H1 (cell line): ENCODE results near the gene LSM5. TPM values are rescaled to one million over a fixed set of nuclear protein-coding genes. Genes with fewer than 3 reads are reported as not detected.

Experiments
- CTCF ChIA-PET: fragments of 300-600 bp; sonication (Branson Sonifier 250); formaldehyde crosslinking; loops from one replicate; lab custom pipeline; 2021; ENCODE audit not compliant: partially characterized antibody; lab: Charles Lee
- POLR2A ChIA-PET: fragments of 300-600 bp; sonication (Branson Sonifier 250); formaldehyde crosslinking; loops from one replicate; lab custom pipeline; 2021; ENCODE audit warnings: inconsistent platforms; ENCODE audit not compliant: partially characterized antibody; lab: Charles Lee
- DNase-seq, 2 experiments: peaks; one replicate each; pipeline versions ENCODE4 v3.0.0 to v3.0.0-alpha.2; 2010 to 2022; ENCODE audit warnings: low spot score in 2 of 2, low read depth in 1 of 2, mixed read lengths in 1 of 2
- FAIRE-seq: peaks from 2 replicates; lab custom pipeline; 2011; peaks lifted over from hg19 to GRCh38; lab: Jason Lieb, UNC
- H2AFZ ChIP-seq: 2 replicates; pipeline ENCODE4 v1.8.1; 2012; ENCODE audit warnings: low read length, inconsistent platforms
- H2AK5ac ChIP-seq: 2 replicates; pipeline ENCODE4 v1.6.1; 2013; ENCODE audit warnings: low read depth, low read length
- H2BK120ac ChIP-seq: replicated peaks from 2 replicates; pipeline ENCODE3; 2013; ENCODE audit warnings: low read depth, low read length, inconsistent platforms
- H2BK12ac ChIP-seq: 2 replicates; pipeline ENCODE4 v1.6.1; 2013; ENCODE audit warnings: low read depth, low read length
- H2BK15ac ChIP-seq: 2 replicates; pipeline ENCODE4 v1.6.1; 2013; ENCODE audit warnings: low read length
- H2BK20ac ChIP-seq: 2 replicates; pipeline ENCODE4 v1.6.1; 2013; ENCODE audit warnings: low read length
- H2BK5ac ChIP-seq: 2 replicates; pipeline ENCODE4 v1.6.1; 2013; ENCODE audit warnings: low read depth, low read length
- H3K14ac ChIP-seq: 2 replicates; pipeline ENCODE4 v1.6.1; 2013; ENCODE audit warnings: inconsistent platforms; ENCODE audit not compliant: insufficient read length
- H3K18ac ChIP-seq: 2 replicates; pipeline ENCODE4 v1.6.1; 2013; ENCODE audit warnings: low read length; ENCODE audit errors: extremely low read depth
- H3K23ac ChIP-seq: 2 replicates; pipeline ENCODE4 v1.6.1; 2013; ENCODE audit warnings: inconsistent platforms; ENCODE audit not compliant: insufficient read length
- H3K23me2 ChIP-seq: 2 replicates; pipeline ENCODE4 v1.6.1; 2013; ENCODE audit warnings: low read depth, low read length
- H3K27ac ChIP-seq: 2 replicates; pipeline ENCODE4 v1.6.1; 2011; ENCODE audit warnings: low read depth, low read length, inconsistent platforms
- H3K27me3 ChIP-seq, 4 experiments: replicated peaks in 1 of 4; 1 replicate in 1 of 4; 2 replicates in 3 of 4; pipeline versions ENCODE4 v1.6.1 to v1.8.1; 2011 to 2013; ENCODE audit warnings: low read length in 3 of 4, mild to moderate bottlenecking in 3 of 4, inconsistent platforms in 2 of 4, mixed read lengths in 2 of 4, moderate library complexity in 1 of 4; ENCODE audit not compliant: control insufficient read depth in 3 of 4, insufficient read depth in 3 of 4; ENCODE audit errors: extremely low read depth in 1 of 4
- H3K36me3 ChIP-seq, 4 experiments: 2 replicates each; pipeline versions ENCODE4 v1.6.1 to v1.8.1; 2011 to 2013; ENCODE audit warnings: mild to moderate bottlenecking in 4 of 4, low read length in 3 of 4, moderate library complexity in 2 of 4, control low read depth in 1 of 4, inconsistent platforms in 1 of 4; ENCODE audit not compliant: insufficient read depth in 4 of 4, control insufficient read depth in 2 of 4
- H3K4ac ChIP-seq: replicated peaks from 2 replicates; pipeline ENCODE3; 2013; ENCODE audit warnings: low read length, low read depth, mixed read lengths, inconsistent platforms; ENCODE audit not compliant: insufficient read length
- H3K4me1 ChIP-seq, 4 experiments: replicated peaks in 1 of 4; 1 replicate in 1 of 4; 2 replicates in 3 of 4; pipeline versions ENCODE4 v1.6.1 to v1.8.1; 2011 to 2013; ENCODE audit warnings: low read length in 3 of 4, inconsistent platforms in 2 of 4, mixed read lengths in 1 of 4; ENCODE audit not compliant: insufficient read depth in 4 of 4, control insufficient read depth in 3 of 4
- H3K4me2 ChIP-seq, 2 experiments: 2 replicates each; pipeline versions ENCODE4 v1.6.1 to v1.8.1; 2011 to 2013; ENCODE audit warnings: low read depth in 2 of 2, low read length in 2 of 2, control low read depth in 1 of 2, inconsistent platforms in 1 of 2, mild to moderate bottlenecking in 1 of 2; ENCODE audit not compliant: insufficient read depth in 1 of 2
- H3K4me3 ChIP-seq, 4 experiments: fragments of 200-600, 300-600 bp in 1 of 4; sonication (generic), shearing (Covaris generic), sonication (Bioruptor Twin) in 1 of 4; 2 replicates each; pipeline versions ENCODE4 v1.5.1 to v1.8.1; 2011 to 2016; ENCODE audit warnings: low read length in 4 of 4, low read depth in 3 of 4, control low read depth in 2 of 4, inconsistent platforms in 2 of 4, mild to moderate bottlenecking in 2 of 4, mixed read lengths in 1 of 4, moderate library complexity in 1 of 4; ENCODE audit not compliant: insufficient read depth in 2 of 4; ENCODE audit errors: extremely low read depth in 1 of 4
- H3K56ac ChIP-seq: replicated peaks from 2 replicates; pipeline ENCODE3; 2013; ENCODE audit warnings: low read depth, mild to moderate bottlenecking, mixed read lengths, low read length, inconsistent platforms; ENCODE audit not compliant: insufficient read length
- H3K79me1 ChIP-seq: 2 replicates; pipeline ENCODE4 v1.6.1; 2013; ENCODE audit warnings: low read depth, low read length, control low read depth
- H3K79me2 ChIP-seq, 2 experiments: 2 replicates each; pipeline versions ENCODE4 v1.6.1 to v1.8.1; 2012 to 2013; ENCODE audit warnings: low read length in 2 of 2, mild to moderate bottlenecking in 2 of 2, inconsistent platforms in 1 of 2; ENCODE audit not compliant: insufficient read depth in 2 of 2, control insufficient read depth in 1 of 2
- H3K9ac ChIP-seq, 4 experiments: replicated peaks in 1 of 4; 1 replicate in 1 of 4; 2 replicates in 3 of 4; pipeline versions ENCODE4 v1.6.1 to v1.8.1; 2011 to 2013; ENCODE audit warnings: low read depth in 3 of 4, low read length in 3 of 4, control low read depth in 2 of 4, mild to moderate bottlenecking in 2 of 4, moderate library complexity in 2 of 4, inconsistent platforms in 1 of 4; ENCODE audit errors: extremely low read depth in 1 of 4
- H3K9me3 ChIP-seq, 2 experiments: 2 replicates each; pipeline versions ENCODE4 v1.6.1 to v1.8.1; 2012 to 2013; ENCODE audit warnings: mild to moderate bottlenecking in 2 of 2, moderate library complexity in 2 of 2, control low read depth in 1 of 2, inconsistent platforms in 1 of 2, low read depth in 1 of 2, low read length in 1 of 2, mixed read lengths in 1 of 2; ENCODE audit not compliant: insufficient read depth in 2 of 2
- H4K20me1 ChIP-seq, 2 experiments: replicated peaks in 1 of 2; 2 replicates each; pipeline versions ENCODE3 to v1.8.1; 2011 to 2013; ENCODE audit warnings: inconsistent platforms in 2 of 2, low read length in 2 of 2, mild to moderate bottlenecking in 1 of 2; ENCODE audit not compliant: insufficient read depth in 2 of 2, control insufficient read depth in 1 of 2
- H4K5ac ChIP-seq: 2 replicates; pipeline ENCODE4 v1.6.1; 2013; ENCODE audit warnings: low read length, low read depth, mixed read lengths, inconsistent platforms; ENCODE audit not compliant: insufficient read length
- H4K8ac ChIP-seq: 2 replicates; pipeline ENCODE4 v1.8.0; 2013; ENCODE audit warnings: mild to moderate bottlenecking, moderate library complexity, low read length, inconsistent platforms; ENCODE audit not compliant: insufficient read depth; ENCODE audit errors: extremely low read depth
- H4K91ac ChIP-seq: replicated peaks from 2 replicates; pipeline ENCODE3; 2013; ENCODE audit warnings: low read length, mixed read lengths, inconsistent platforms; ENCODE audit not compliant: insufficient read length
- CBX5 ChIP-seq: fragments of 300-800, 300-1000 bp; sonication (generic); IDR thresholded peaks from 2 replicates; pipeline ENCODE4 v1.7.1; 2016; ENCODE audit warnings: antibody characterized with exemption, low read length, low read depth
- CREB1 ChIP-seq: IDR thresholded peaks from 2 replicates; pipeline ENCODE4 v1.6.1; 2012; ENCODE audit warnings: inconsistent platforms
- EP300 ChIP-seq, 2 experiments: IDR thresholded peaks; 1 replicate in 1 of 2; 2 replicates in 1 of 2; pipeline ENCODE4 v1.6.1; 2011 to 2012; ENCODE audit warnings: low read depth in 2 of 2, low read length in 2 of 2, mild to moderate bottlenecking in 2 of 2, borderline replicate concordance in 1 of 2, inconsistent platforms in 1 of 2, moderate library complexity in 1 of 2
- EZH2 ChIP-seq: fragments of 200-600 bp; sonication (generic); IDR thresholded peaks from 2 replicates; pipeline ENCODE4 v1.7.1; 2012; ENCODE audit warnings: low read depth, mild to moderate bottlenecking, moderate library complexity, low read length, inconsistent platforms; ENCODE audit not compliant: severe bottlenecking
- HDAC6 ChIP-seq: IDR thresholded peaks from one replicate; pipeline ENCODE4 v1.7.1; 2012; ENCODE audit warnings: low read depth, mild to moderate bottlenecking, inconsistent platforms, low read length, moderate library complexity
- NANOG ChIP-seq: IDR thresholded peaks from 2 replicates; pipeline ENCODE4 v1.6.1; 2011; ENCODE audit warnings: low read length, low read depth, mild to moderate bottlenecking, inconsistent platforms; ENCODE audit not compliant: insufficient read depth, poor library complexity, severe bottlenecking
- POLR2AphosphoS5 ChIP-seq: IDR thresholded peaks from 2 replicates; pipeline ENCODE4 v1.6.1; 2011; ENCODE audit warnings: low read depth, low read length
- RBBP5 ChIP-seq: IDR thresholded peaks from 2 replicates; pipeline ENCODE4 v1.7.1; 2012; ENCODE audit warnings: low read depth, mild to moderate bottlenecking, inconsistent platforms, low read length, moderate library complexity, borderline replicate concordance
- RFX5 ChIP-seq: IDR thresholded peaks from 2 replicates; pipeline ENCODE4 v1.6.1; 2011; ENCODE audit warnings: low read depth, low read length, improper control_type of control experiment, borderline replicate concordance
- RXRA ChIP-seq: IDR thresholded peaks from 2 replicates; pipeline ENCODE4 v1.6.1; 2011; ENCODE audit warnings: low read depth, mild to moderate bottlenecking, low read length, moderate library complexity; ENCODE audit not compliant: insufficient read depth
- SUZ12 ChIP-seq: fragments of 200-600 bp; sonication (generic); IDR thresholded peaks from 2 replicates; pipeline ENCODE4 v1.6.1; 2012; ENCODE audit warnings: mild to moderate bottlenecking, inconsistent platforms, low read length, moderate library complexity, mixed read lengths
- USF2 ChIP-seq: IDR thresholded peaks from 2 replicates; pipeline ENCODE4 v1.6.1; 2011; ENCODE audit warnings: low read length, improper control_type of control experiment
- WGBS, 2 experiments: shearing (Covaris generic) in 1 of 2; methylation state at CpG; one replicate each; pipeline versions ENCODE4 v1.1.6 to v1.1.7; 2013 to 2015; ENCODE audit warnings: low lambda C conversion rate in 2 of 2, mixed read lengths in 2 of 2, inconsistent platforms in 1 of 2, low coverage in 1 of 2, missing lambda C conversion rate in 1 of 2; ENCODE audit not compliant: insufficient replicate concordance in 2 of 2, insufficient coverage in 1 of 2, insufficient read length in 1 of 2; ENCODE audit errors: extremely low coverage in 1 of 2, missing lambda C conversion rate in 1 of 2; 5-methylcytosine and 5-hydroxymethylcytosine counted together
- polyA plus RNA-seq, 7 experiments: library from polyadenylated mRNA; depleted of rRNA in 3 of 7; stranded (reverse) in 5 of 7; unstranded in 2 of 7; fragments of >200 nt in 5 of 7; fragments of 200-250 nt in 2 of 7; gene quantifications; 1 replicate in 5 of 7; 2 replicates in 1 of 7; 4 replicates in 1 of 7; pipeline versions ENCODE4 v1.2.1 to v1.2.3, GENCODE V29; 2011 to 2013; ENCODE audit warnings: missing spikeins in 2 of 7, mixed read lengths in 2 of 7
- total RNA-seq: library from RNA; stranded (reverse); fragmentation: NEBNext Ultra II Directional; extraction: Animal tissue kit (Norgen Biotek cat#: 25700); gene quantifications from 2 replicates; pipeline ENCODE4 v1.2.1, GENCODE V29; 2021

LSM5 gene
- total and polyA plus RNA-seq, 2 of the 8 experiments (the other 6 are each of a cell fraction or from before 2014, with no cell fraction given): 58.9 to 103 TPM

- CTCF ChIA-PET: interaction anchor here (1.5 kb wide), 1 partner anchor 9 kb away, joined by 3 read pairs; no protein-coding TSS in a partner anchor
- H3K79me2 ChIP-seq: peaks cover 0 to 55% of the 10 kb centered on the region in 2 experiments; a peak in 2 of 4 replicates
- H2BK120ac ChIP-seq: no peak overlapping the region
- H2BK12ac ChIP-seq: no peak overlapping the region
- H2AK5ac ChIP-seq: no peak overlapping the region
- H3K36me3 ChIP-seq: no peaks in the 10 kb centered on the region; a peak in 1 of 8 replicates
- DNase-seq (no peak), FAIRE-seq (no peak)
- no peak overlapping the region for H4K8ac ChIP-seq
- H3K27me3 ChIP-seq: no peaks in the 10 kb centered on the region
- H3K4ac ChIP-seq: no peak overlapping the region
- H3K23ac ChIP-seq: no peak overlapping the region
- H2BK15ac ChIP-seq: no peak overlapping the region
- no peak overlapping the region for H3K56ac ChIP-seq
- no peaks in the 10 kb centered on the region for H3K23me2 ChIP-seq
- 53% methylated on average over 1 of the region's 1 CpG; no CpG with 5 or more reads in 1 of the 2 experiments for WGBS, 2 experiments
- POLR2A ChIA-PET: interaction anchor here (0.7 to 0.8 kb wide), 2 partner anchors 9 to 40 kb away, joined by 3 read pairs; no protein-coding TSS in a partner anchor
- H3K9me3 ChIP-seq: no peaks in the 10 kb centered on the region
- H3K27ac ChIP-seq: no peak overlapping the region; the same call in 1 of the 2 replicates
- H3K4me3 ChIP-seq: no peak overlapping the region
- H4K5ac ChIP-seq: no peak overlapping the region
- H3K18ac ChIP-seq: no peak overlapping the region
- H4K91ac ChIP-seq: no peak overlapping the region
- no peak overlapping the region for H3K14ac ChIP-seq
- H3K9ac ChIP-seq: no peak overlapping the region
- no peak overlapping the region for H3K4me2 ChIP-seq
- no peak overlapping the region for H2BK20ac ChIP-seq
- no peak overlapping the region for H2BK5ac ChIP-seq
- H4K20me1 ChIP-seq: peaks cover 0 to 3% of the 10 kb centered on the region in 2 experiments
- H2AFZ ChIP-seq: no peak overlapping the region
- H3K79me1 ChIP-seq: no peaks in the 10 kb centered on the region; the same call in 1 of the 2 replicates
- peaks cover 2 to 8% (median 4%) of the 10 kb centered on the region in 4 experiments; a peak in 6 of 7 replicates for H3K4me1 ChIP-seq
- TF ChIP-seq CREB1: no peak
- TF ChIP-seq HDAC6: no peak
- TF ChIP-seq EP300 (IDR thresholded peaks at IDR 0.05; ENCODE audit: borderline replicate concordance in 1 of 2, low read depth in 2 of 2, low read length in 2 of 2): no peak
- no peak for TF ChIP-seq POLR2AphosphoS5
- TF ChIP-seq SUZ12: no peak
- TF ChIP-seq EZH2: no peak
- TF ChIP-seq RFX5: no peak
- no peak for TF ChIP-seq NANOG
- TF ChIP-seq RXRA: no peak
- TF ChIP-seq CBX5: no peak
- no peak for TF ChIP-seq RBBP5
- TF ChIP-seq USF2: no peak
Measured at GRCh38 chr7:32536585-32536984, 46.4 kb upstream of the LSM5 start.
